Omental fat pad (tissue), 4 donors: ENCODE results near the gene L3MBTL4. TPM values are rescaled to one million over a fixed set of nuclear protein-coding genes. Genes with fewer than 3 reads are reported as not detected.

Experiments used
- ATAC-seq: fragments of 150-250 bp; one replicate; pipeline ENCODE4 v1.9.1; 2016; ENCODE audit warnings: mild to moderate bottlenecking, moderate library complexity; ENCODE audit not compliant: low FRiP score
- DNase-seq: peaks from one replicate; pipeline ENCODE4 v3.0.0-alpha.2; 2019; ENCODE audit warnings: low spot score
- total RNA-seq, 4 donors: library from RNA; depleted of rRNA; stranded (reverse); fragments of >200 nt; gene quantifications; one replicate each; pipeline ENCODE4 v1.1.0, GENCODE V29; 2016
- TF ChIP-seq, protein P1 (sequence below), 3 donors: fragments of 450-650 bp; IDR thresholded peaks; one replicate each; pipeline ENCODE4 v1.5.1; 2016 to 2017; ENCODE audit warnings: antibody characterized with exemption in 3 of 3, mild to moderate bottlenecking in 3 of 3, moderate library complexity in 2 of 3

L3MBTL4 gene
- total RNA-seq, 4 donors from 2014 or later = 7.2 to 14.8 (median 8.3) TPM

GRCh38 chr18:6205706-6206105 is 209.0 kb downstream of the L3MBTL4 start:
- ATAC-seq = no peak
- TF ChIP-seq, protein P1, sequence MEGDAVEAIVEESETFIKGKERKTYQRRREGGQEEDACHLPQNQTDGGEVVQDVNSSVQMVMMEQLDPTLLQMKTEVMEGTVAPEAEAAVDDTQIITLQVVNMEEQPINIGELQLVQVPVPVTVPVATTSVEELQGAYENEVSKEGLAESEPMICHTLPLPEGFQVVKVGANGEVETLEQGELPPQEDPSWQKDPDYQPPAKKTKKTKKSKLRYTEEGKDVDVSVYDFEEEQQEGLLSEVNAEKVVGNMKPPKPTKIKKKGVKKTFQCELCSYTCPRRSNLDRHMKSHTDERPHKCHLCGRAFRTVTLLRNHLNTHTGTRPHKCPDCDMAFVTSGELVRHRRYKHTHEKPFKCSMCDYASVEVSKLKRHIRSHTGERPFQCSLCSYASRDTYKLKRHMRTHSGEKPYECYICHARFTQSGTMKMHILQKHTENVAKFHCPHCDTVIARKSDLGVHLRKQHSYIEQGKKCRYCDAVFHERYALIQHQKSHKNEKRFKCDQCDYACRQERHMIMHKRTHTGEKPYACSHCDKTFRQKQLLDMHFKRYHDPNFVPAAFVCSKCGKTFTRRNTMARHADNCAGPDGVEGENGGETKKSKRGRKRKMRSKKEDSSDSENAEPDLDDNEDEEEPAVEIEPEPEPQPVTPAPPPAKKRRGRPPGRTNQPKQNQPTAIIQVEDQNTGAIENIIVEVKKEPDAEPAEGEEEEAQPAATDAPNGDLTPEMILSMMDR (IDR thresholded peaks at IDR 0.05) = no peak
- no peak for DNase-seq

GRCh38 chr18:6204476-6204875 is 210.2 kb downstream of the L3MBTL4 start:
- TF ChIP-seq, protein P1 (IDR thresholded peaks at IDR 0.05) = no peak
- ATAC-seq (no peak), DNase-seq (no peak)

- TF ChIP-seq, protein P1 (IDR thresholded peaks at IDR 0.05) = no peak
- ATAC-seq = no peak
- DNase-seq = no peak
Observed at GRCh38 chr18:6203791-6204190, 210.9 kb downstream of the L3MBTL4 start.

DNA sequence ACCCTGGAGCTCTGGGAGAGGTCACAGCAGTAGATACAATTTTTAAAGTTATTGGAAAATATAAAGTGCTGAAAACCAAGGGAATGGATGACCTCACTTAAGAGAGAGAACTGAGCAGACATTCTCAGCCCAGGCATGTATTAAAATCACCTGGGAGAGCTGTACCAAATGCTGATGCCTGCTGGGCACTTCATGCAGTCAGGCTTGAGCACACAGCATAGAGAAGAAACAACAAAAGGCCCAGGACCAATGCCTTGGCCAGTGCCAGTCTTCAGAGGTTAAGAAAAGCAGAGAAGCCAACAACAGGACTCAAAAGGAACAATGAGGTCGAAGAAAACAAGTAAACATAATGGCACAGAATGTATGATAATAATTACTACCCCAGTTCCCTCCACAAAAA is 211.8 kb downstream of the L3MBTL4 start:
- TF ChIP-seq, protein P1 (IDR thresholded peaks at IDR 0.05) = no peak
- ATAC-seq (no peak), DNase-seq (no peak)

GRCh38 chr18:6200204-6200774 is 214.4 kb downstream of the L3MBTL4 start:
- ATAC-seq (no peak), DNase-seq (no peak)
- TF ChIP-seq, protein P1 (IDR thresholded peaks at IDR 0.05) = no peak

DNA sequence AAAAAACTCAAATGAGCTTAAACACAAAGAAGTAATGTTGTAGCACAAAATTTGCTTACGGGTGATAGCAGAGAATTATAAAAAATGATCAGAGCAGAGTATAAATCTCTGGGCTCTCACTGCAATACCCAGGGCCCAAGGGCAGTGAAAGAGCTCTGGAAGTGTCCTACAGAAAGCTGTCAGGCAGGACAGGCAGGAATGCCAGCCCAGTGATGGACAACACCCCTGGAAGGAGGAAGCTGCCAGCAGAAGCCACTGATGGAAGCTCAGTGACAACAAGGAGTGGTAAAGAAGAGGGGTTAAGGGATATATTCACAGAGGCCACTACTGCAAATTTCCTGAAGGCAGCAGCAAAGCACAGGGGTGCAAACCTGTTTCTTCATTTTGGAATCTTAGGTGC is 214.9 kb downstream of the L3MBTL4 start:
- TF ChIP-seq, protein P1 (IDR thresholded peaks at IDR 0.05) = no peak

GRCh38 chr18:6198585-6198984 is 216.1 kb downstream of the L3MBTL4 start:
- ATAC-seq (no peak), DNase-seq (no peak)
- TF ChIP-seq, protein P1 (IDR thresholded peaks at IDR 0.05) = no peak

More for the DNA sequence above, 214.9 kb downstream of the L3MBTL4 start:
- DNase-seq (no peak), ATAC-seq (no peak)
